ENCODE measurements around the gene SLC30A9. TPM values are rescaled to one million over a fixed set of nuclear protein-coding genes. Genes with fewer than 3 reads are reported as not detected.

Gene SLC30A9
- 59.7 and 77.3 TPM in 2 replicates for total RNA-seq

GRCh38 chr4:41990365-41991111 is at the start of gene SLC30A9:
Gene SLC30A9 (plus strand): TSS chr4:41990530. CDS start chr4:41990652, 122 bp downstream.

GRCh38 chr4:41981456-41981855 is 8.9 kb upstream of the SLC30A9 start, which contains the start of gene DCAF4L1:
Gene DCAF4L1 (plus strand): TSS chr4:41981756. CDS start chr4:41981793, 37 bp downstream.

Other genes starting within 250 kb of the SLC30A9 start
- gene PHOX2B, start 241.8 kb upstream of the SLC30A9 start, total RNA-seq = not detected in 2 replicates
- gene TMEM33, start 55.1 kb upstream of the SLC30A9 start, total RNA-seq = 32.3 and 45.2 TPM in 2 replicates
- gene DCAF4L1, start 8.8 kb upstream of the SLC30A9 start, total RNA-seq = not detected in 2 replicates
- gene BEND4, start 162.1 kb downstream of the SLC30A9 start, total RNA-seq = 0.29 TPM in 1 of 2 replicates, not detected in the other

All from myometrial cell (primary cell).